Measurements from ENCODE around the gene ZNF585A.
"Not testable (repeated sequence)": the region's sequence is repeated elsewhere in the genome, so short reads cannot be mapped to it uniquely, and the experiment has no call there.

Gene ZNF585A

GRCh38 chr19:37197768-37198167, 25.3 kb upstream of the ZNF585A start:
- in situ Hi-C loops (cut with MboI; ENCODE audit: low pct_unique_long_range_greater_than_20kb, low sequenced_read_pairs, unreplicated experiment), result no loop called here
- no peak for TF ChIP-seq CTCF (IDR thresholded peaks at IDR 0.05; ENCODE audit: extremely low read depth, insufficient read depth, missing control alignments)
- DNase-seq (ENCODE audit: low spot score), result no peak

- in situ Hi-C loops (cut with MboI; ENCODE audit: low pct_unique_long_range_greater_than_20kb, low sequenced_read_pairs, unreplicated experiment); DNase-seq (ENCODE audit: low spot score): not testable (repeated sequence)
Measured at GRCh38 chr19:37197115-37197514, 24.6 kb upstream of the ZNF585A start.

GRCh38 chr19:37195248-37195647, 22.8 kb upstream of the ZNF585A start:
- DNase-seq (ENCODE audit: low spot score); in situ Hi-C loops (cut with MboI; ENCODE audit: low pct_unique_long_range_greater_than_20kb, low sequenced_read_pairs, unreplicated experiment): not testable (repeated sequence)

GRCh38 chr19:37186071-37186470, 13.6 kb upstream of the ZNF585A start:
- DNase-seq (ENCODE audit: low spot score); in situ Hi-C loops (cut with MboI; ENCODE audit: low pct_unique_long_range_greater_than_20kb, low sequenced_read_pairs, unreplicated experiment): not testable (repeated sequence)

- in situ Hi-C loops (cut with MboI; ENCODE audit: low pct_unique_long_range_greater_than_20kb, low sequenced_read_pairs, unreplicated experiment), result no loop called here
- TF ChIP-seq CTCF (IDR thresholded peaks at IDR 0.05; ENCODE audit: extremely low read depth, insufficient read depth, missing control alignments), result no peak
- no peak for DNase-seq (ENCODE audit: low spot score)
Measured at GRCh38 chr19:37165635-37166034, 6.9 kb downstream of the ZNF585A start.

GRCh38 chr19:37160153-37160552, 12.3 kb downstream of the ZNF585A start:
- in situ Hi-C loops (cut with MboI; ENCODE audit: low pct_unique_long_range_greater_than_20kb, low sequenced_read_pairs, unreplicated experiment), result no loop called here
- DNase-seq (ENCODE audit: low spot score), result no peak
- TF ChIP-seq CTCF (IDR thresholded peaks at IDR 0.05; ENCODE audit: extremely low read depth, insufficient read depth, missing control alignments), result no peak

GRCh38 chr19:37148214-37148613, 24.3 kb downstream of the ZNF585A start:
- TF ChIP-seq CTCF (IDR thresholded peaks at IDR 0.05; ENCODE audit: extremely low read depth, insufficient read depth, missing control alignments), result no peak
- in situ Hi-C loops (cut with MboI; ENCODE audit: low pct_unique_long_range_greater_than_20kb, low sequenced_read_pairs, unreplicated experiment), result no loop called here
- no peak for DNase-seq (ENCODE audit: low spot score)

GRCh38 chr19:37136111-37136510, 36.4 kb downstream of the ZNF585A start:
- in situ Hi-C loops (cut with MboI; ENCODE audit: low pct_unique_long_range_greater_than_20kb, low sequenced_read_pairs, unreplicated experiment), result no loop called here
- TF ChIP-seq CTCF (IDR thresholded peaks at IDR 0.05; ENCODE audit: extremely low read depth, insufficient read depth, missing control alignments), result no peak
- DNase-seq (ENCODE audit: low spot score), result no peak
